Karpas-422 (cell line): Measurements from ENCODE around the gene CEP170B. TPM values are rescaled to one million over a fixed set of nuclear protein-coding genes. Genes with fewer than 3 reads are reported as not detected.
"Not testable (repeated sequence)": the region's sequence is repeated elsewhere in the genome, so short reads cannot be mapped to it uniquely, and the experiment has no call there.

Source experiments
- DNase-seq: peaks from one replicate; pipeline ENCODE4 v3.0.0-alpha.2; 2015
- H2AFZ ChIP-seq: fragments of 200-600 bp; sonication (generic); 2 replicates; pipeline ENCODE4 v1.6.1; 2014; ENCODE audit warnings: antibody characterized with exemption, low read length, mixed read lengths
- H3K27ac ChIP-seq: fragments of 200-600 bp; sonication (generic); 2 replicates; pipeline ENCODE4 v1.5.1; 2014; ENCODE audit warnings: mild to moderate bottlenecking, low read length, moderate library complexity
- H3K27me3 ChIP-seq: fragments of 200-600 bp; sonication (generic); 2 replicates; pipeline ENCODE4 v1.6.1; 2014; ENCODE audit warnings: low read length, mixed read lengths
- H3K36me3 ChIP-seq: fragments of 200-600 bp; sonication (generic); 2 replicates; pipeline ENCODE4 v1.6.1; 2014; ENCODE audit warnings: low read length, mixed read lengths; ENCODE audit not compliant: insufficient read depth
- H3K4me1 ChIP-seq: fragments of 200-600 bp; sonication (generic); 2 replicates; pipeline ENCODE4 v1.6.1; 2014; ENCODE audit warnings: mild to moderate bottlenecking, low read length, mixed read lengths
- H3K4me2 ChIP-seq: fragments of 200-600 bp; sonication (generic); 2 replicates; pipeline ENCODE4 v1.6.1; 2014; ENCODE audit warnings: low read length, low read depth, mild to moderate bottlenecking; ENCODE audit not compliant: poor library complexity, severe bottlenecking
- H3K4me3 ChIP-seq: fragments of 200-600 bp; sonication (generic); 2 replicates; pipeline ENCODE4 v1.5.1; 2014; ENCODE audit warnings: mild to moderate bottlenecking, antibody characterized with exemption, low read length, mixed read lengths
- H3K79me2 ChIP-seq: fragments of 200-600 bp; sonication (generic); 2 replicates; pipeline ENCODE4 v1.6.1; 2014; ENCODE audit warnings: mild to moderate bottlenecking, low read length, mixed read lengths
- H3K9ac ChIP-seq: fragments of 200-600 bp; sonication (generic); 2 replicates; pipeline ENCODE4 v1.6.0; 2014; ENCODE audit warnings: low read length
- H3K9me2 ChIP-seq: fragments of 200-600 bp; sonication (generic), shearing (Covaris generic); replicated peaks from 2 replicates; pipeline ENCODE4 v1.6.0; 2014; ENCODE audit warnings: mild to moderate bottlenecking, low read length, moderate library complexity; ENCODE audit not compliant: insufficient read depth
- H3K9me3 ChIP-seq: fragments of 300-700, 200-600 bp; sonication (generic); 2 replicates; pipeline ENCODE4 v1.6.1; 2014; ENCODE audit warnings: low read length, mixed read lengths
- H4K20me1 ChIP-seq: fragments of 200-600 bp; sonication (generic); 2 replicates; pipeline ENCODE4 v1.6.1; 2014; ENCODE audit warnings: mild to moderate bottlenecking, antibody characterized with exemption, low read length, low read depth; ENCODE audit not compliant: insufficient read depth
- total RNA-seq: library from RNA; depleted of rRNA; stranded (reverse); fragments of >200 nt; shearing (Covaris generic); gene quantifications from 2 replicates; pipeline ENCODE4 v1.2.3, GENCODE V29; 2014; ENCODE audit warnings: low replicate concordance

Gene CEP170B
- total RNA-seq, 1 experiment from 2014 or later = 0.56 TPM

GRCh38 chr14:104912053-104912452, 47.0 kb downstream of the CEP170B start:
- Histone ChIP-seq H3K9me3 (peaks cover 5% of the 10 kb centered on the region; the same call in 1 of the 2 replicates), H3K27me3 (peaks cover 3% of the 10 kb centered on the region; the same call in 1 of the 2 replicates), H3K9ac (no peak overlapping the region), H3K36me3 (no peaks in the 10 kb centered on the region), H3K9me2 (no peaks in the 10 kb centered on the region), H3K4me3 (no peak overlapping the region), H3K79me2 (no peaks in the 10 kb centered on the region), H3K4me1 (peaks cover 17% of the 10 kb centered on the region), H3K27ac (no peak overlapping the region), H3K4me2 (no peak overlapping the region), H2AFZ (no peak overlapping the region), H4K20me1 (no peaks in the 10 kb centered on the region)
- no peak for DNase-seq

- peaks cover 10% of the 10 kb centered on the region for H3K4me1 ChIP-seq
- no peak overlapping the region for H3K4me2 ChIP-seq
- H3K9me3 ChIP-seq = peaks cover 5% of the 10 kb centered on the region; the same call in 1 of the 2 replicates
- H4K20me1 ChIP-seq = no peaks in the 10 kb centered on the region
- H2AFZ ChIP-seq = no peak overlapping the region
- no peaks in the 10 kb centered on the region for H3K79me2 ChIP-seq
- H3K9me2 ChIP-seq = no peaks in the 10 kb centered on the region
- H3K4me3 ChIP-seq = no peak overlapping the region
- no peak overlapping the region for H3K9ac ChIP-seq
- DNase-seq = no peak
- H3K27ac ChIP-seq = no peak overlapping the region
- peaks cover 3% of the 10 kb centered on the region; the same call in 1 of the 2 replicates for H3K27me3 ChIP-seq
- no peaks in the 10 kb centered on the region for H3K36me3 ChIP-seq
Observed at GRCh38 chr14:104913435-104913834, 48.4 kb downstream of the CEP170B start.

DNA sequence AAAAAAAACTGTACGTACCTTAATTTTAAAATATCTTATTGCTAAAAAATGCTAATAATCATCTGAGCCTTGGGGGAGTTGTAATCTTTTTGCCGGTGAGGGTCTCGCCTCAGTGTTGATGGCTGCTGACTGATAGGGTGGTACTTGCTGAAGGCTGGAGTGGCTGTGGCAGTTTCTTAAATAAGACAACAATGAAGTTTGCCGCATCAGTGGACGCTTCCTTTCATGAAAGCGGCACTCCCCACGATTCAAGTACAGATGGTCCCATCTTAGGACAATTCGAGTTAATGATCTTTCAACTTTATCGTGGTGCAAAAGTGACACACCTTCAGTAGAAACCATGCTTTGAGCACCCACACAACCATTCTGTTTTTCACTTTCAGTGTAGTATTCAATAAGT, 52.0 kb downstream of the CEP170B start:
- H3K27ac ChIP-seq = no peak overlapping the region
- no peak overlapping the region for H3K4me2 ChIP-seq
- no peaks in the 10 kb centered on the region for H3K79me2 ChIP-seq
- H3K4me1 ChIP-seq = peaks cover 26% of the 10 kb centered on the region
- no peaks in the 10 kb centered on the region; the same call in 1 of the 2 replicates for H3K27me3 ChIP-seq
- no peak overlapping the region for H2AFZ ChIP-seq
- H3K9ac ChIP-seq = no peak overlapping the region
- no peak overlapping the region for H3K4me3 ChIP-seq
- H4K20me1 ChIP-seq = no peaks in the 10 kb centered on the region
- no peaks in the 10 kb centered on the region for H3K9me2 ChIP-seq
- H3K36me3 ChIP-seq = no peaks in the 10 kb centered on the region
- DNase-seq = no peak
- H3K9me3 ChIP-seq = peaks cover 1% of the 10 kb centered on the region; the same call in 1 of the 2 replicates

GRCh38 chr14:104917993-104918392, 52.9 kb downstream of the CEP170B start:
- Histone ChIP-seq H3K27me3 (no peaks in the 10 kb centered on the region), H4K20me1 (no peaks in the 10 kb centered on the region), H2AFZ (no peak overlapping the region), H3K4me1 (peaks cover 31% of the 10 kb centered on the region), H3K27ac (no peak overlapping the region), H3K79me2 (no peaks in the 10 kb centered on the region), H3K9me2 (no peaks in the 10 kb centered on the region), H3K36me3 (no peaks in the 10 kb centered on the region), H3K4me2 (no peak overlapping the region), H3K4me3 (no peak overlapping the region), H3K9ac (no peak overlapping the region), H3K9me3 (no peaks in the 10 kb centered on the region)
- no peak for DNase-seq

GRCh38 chr14:104919152-104919992, 54.3 kb downstream of the CEP170B start:
- H3K4me2 ChIP-seq = peak overlapping the region; percentile 63
- H4K20me1 ChIP-seq, H3K9me3 ChIP-seq, H2AFZ ChIP-seq, H3K27me3 ChIP-seq, H3K79me2 ChIP-seq, H3K9me2 ChIP-seq, H3K36me3 ChIP-seq: not testable (repeated sequence)
- peak; percentile 85 for DNase-seq
- peak overlapping the region; percentile 54 for H3K4me3 ChIP-seq
- H3K9ac ChIP-seq = peak overlapping the region; percentile 65
- peaks cover 41% of the 10 kb centered on the region for H3K4me1 ChIP-seq
- peak overlapping the region; percentile 92 for H3K27ac ChIP-seq

- Histone ChIP-seq H3K9me2 (no peaks in the 10 kb centered on the region), H3K9me3 (peaks cover 5% of the 10 kb centered on the region; the same call in 1 of the 2 replicates), H3K36me3 (no peaks in the 10 kb centered on the region), H3K27ac (peak overlapping the region; percentile 92), H3K4me1 (peaks cover 44% of the 10 kb centered on the region), H3K9ac (peak overlapping the region; percentile 65), H3K4me3 (peak overlapping the region; percentile 54), H3K27me3 (no peaks in the 10 kb centered on the region), H3K4me2 (peak overlapping the region; percentile 63), H2AFZ (no peak overlapping the region), H3K79me2 (no peaks in the 10 kb centered on the region), H4K20me1 (no peaks in the 10 kb centered on the region)
- DNase-seq = peak; percentile 79
Observed at GRCh38 chr14:104919993-104920315, 54.9 kb downstream of the CEP170B start.

DNA sequence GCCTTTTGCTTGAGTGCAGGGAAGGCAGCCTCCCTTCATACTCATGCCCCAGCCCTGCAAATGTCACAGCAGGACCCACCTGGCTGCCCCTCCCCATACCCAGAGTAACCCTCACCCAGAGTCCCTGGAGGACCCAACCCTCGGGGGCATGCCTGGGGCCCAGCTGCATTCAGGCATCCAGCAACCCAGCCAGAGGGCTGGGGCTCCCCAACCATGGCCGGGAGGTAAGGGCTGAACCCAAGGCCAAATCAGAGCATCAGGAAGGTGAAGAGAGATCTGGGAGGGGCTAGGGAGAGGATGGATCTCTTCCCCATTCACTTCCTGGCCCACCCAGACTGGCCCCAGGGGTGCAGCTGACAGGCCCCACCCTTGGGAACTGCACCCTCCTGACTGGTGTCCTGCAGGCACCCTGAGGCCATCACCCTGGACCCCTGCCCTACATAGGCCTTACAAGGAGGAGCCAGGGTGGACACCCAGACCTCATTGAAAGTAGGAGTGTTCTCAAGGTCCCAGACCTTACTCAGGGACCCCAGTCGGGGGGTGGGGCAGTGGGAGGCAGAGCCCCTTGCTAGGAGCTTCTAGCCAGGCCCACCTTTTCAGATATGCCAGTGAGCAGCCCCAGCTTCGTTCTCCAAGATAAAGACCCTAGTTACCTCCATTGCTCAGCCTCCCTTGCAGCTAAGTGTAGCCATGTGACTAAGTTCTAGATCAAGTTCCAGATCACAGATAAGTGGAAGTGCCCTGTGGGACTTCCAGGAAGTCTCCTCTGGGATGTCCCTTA, 58.8 kb downstream of the CEP170B start:
- Histone ChIP-seq H3K79me2 (peaks cover 8% of the 10 kb centered on the region; the same call in 1 of the 2 replicates), H3K27me3 (no peaks in the 10 kb centered on the region), H3K36me3 (peaks cover 15% of the 10 kb centered on the region), H3K27ac (peak overlapping the region; percentile 97), H4K20me1 (peaks cover 17% of the 10 kb centered on the region; the same call in 1 of the 2 replicates), H3K4me1 (peaks cover 76% of the 10 kb centered on the region), H3K4me2 (peak overlapping the region; percentile 95), H3K9me2 (no peaks in the 10 kb centered on the region), H2AFZ (no peak overlapping the region), H3K4me3 (peak overlapping the region; percentile 91; the same call in 1 of the 2 replicates), H3K9me3 (peaks cover 5% of the 10 kb centered on the region; the same call in 1 of the 2 replicates), H3K9ac (peak overlapping the region; percentile 95)
- DNase-seq = peak; percentile 94
